ENCODE measurements around the gene ENAM. TPM values are rescaled to one million over a fixed set of nuclear protein-coding genes. Genes with fewer than 3 reads are reported as not detected.

ENAM gene
- total and polyA plus RNA-seq, 2 experiments from 2014 or later: not detected

DNA sequence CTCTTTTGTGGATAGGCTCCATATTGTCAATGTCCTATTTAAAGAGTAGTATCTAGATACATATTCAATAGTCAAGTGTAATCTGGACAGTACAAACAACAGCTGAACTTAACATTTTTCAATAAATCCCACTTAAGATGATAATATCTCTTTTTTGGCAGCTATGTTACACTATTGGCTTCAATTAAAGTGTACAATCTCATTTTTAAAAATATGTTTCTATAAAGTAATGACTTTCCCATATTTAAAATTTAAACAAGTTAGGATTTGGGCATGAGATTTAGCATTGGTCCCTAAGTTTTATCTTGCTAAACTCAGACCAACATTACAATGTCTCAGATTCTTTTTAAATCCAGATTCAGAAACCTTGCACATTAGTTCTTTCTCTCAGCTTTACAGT lies 45.6 kb downstream of the ENAM start:
- Histone ChIP-seq H3K4me2 (no peak overlapping the region), H3K9me2 (ENCODE audit: insufficient read depth) (no peaks in the 10 kb centered on the region), H2AFZ (0 out of 2 replicates have a peak overlapping the region, but pooled peaks have one; percentile 3), H3F3A (replicated peaks; ENCODE audit: low read depth) (no peaks in the 10 kb centered on the region), H3K4me3 (no peak overlapping the region), H3K79me2 (replicated peaks; ENCODE audit: insufficient read depth) (no peaks in the 10 kb centered on the region), H3K27me3 (ENCODE audit: insufficient read depth) (no peaks in the 10 kb centered on the region), H3K36me3 (ENCODE audit: insufficient read depth) (no peaks in the 10 kb centered on the region), H4K20me1 (replicated peaks; ENCODE audit: insufficient read depth) (no peaks in the 10 kb centered on the region), H3K4me1 (ENCODE audit: insufficient read depth) (no peaks in the 10 kb centered on the region), H3K27ac (ENCODE audit: low read depth) (no peak overlapping the region)
- ATAC-seq: no peak
- TF ChIP-seq ETS1 (IDR thresholded peaks at IDR 0.05) (no peak), NANOG (IDR thresholded peaks at IDR 0.05; ENCODE audit: borderline replicate concordance) (no peak), CTCF (conservative IDR thresholded peaks at IDR 0.05; ENCODE audit: low read depth in 2 of 2) (no peak), CREB1 (CRISPR knock-in tag; IDR thresholded peaks at IDR 0.05; ENCODE audit: low read depth) (no peak), EZH2 (IDR thresholded peaks at IDR 0.05; ENCODE audit: low read depth, unreplicated experiment) (no peak), ZNF114 (CRISPR knock-in tag; IDR thresholded peaks at IDR 0.05) (no peak)
- no peak for DNase-seq (ENCODE audit: low spot score)
- no peaks in the 10 kb centered on the region for H3K4me1 Mint-ChIP-seq
- H3K36me3 Mint-ChIP-seq (ENCODE audit: low read depth): no peaks in the 10 kb centered on the region
- no peak overlapping the region for H3K4me3 Mint-ChIP-seq
- no peaks in the 10 kb centered on the region for H3K27me3 Mint-ChIP-seq (ENCODE audit: insufficient read depth, low read depth, poor library complexity)
- H3K9me3 Mint-ChIP-seq: no peaks in the 10 kb centered on the region
- H3K27ac Mint-ChIP-seq: no peak overlapping the region

- Histone ChIP-seq H4K20me1 (replicated peaks; ENCODE audit: insufficient read depth) (no peaks in the 10 kb centered on the region), H3K27ac (ENCODE audit: low read depth) (no peak overlapping the region), H3K27me3 (ENCODE audit: insufficient read depth) (no peaks in the 10 kb centered on the region), H2AFZ (no peak overlapping the region), H3K79me2 (replicated peaks; ENCODE audit: insufficient read depth) (no peaks in the 10 kb centered on the region), H3K4me2 (no peak overlapping the region), H3K4me3 (no peak overlapping the region), H3K36me3 (ENCODE audit: insufficient read depth) (no peaks in the 10 kb centered on the region), H3K4me1 (ENCODE audit: insufficient read depth) (no peaks in the 10 kb centered on the region), H3K9me2 (ENCODE audit: insufficient read depth) (no peaks in the 10 kb centered on the region), H3F3A (replicated peaks; ENCODE audit: low read depth) (no peaks in the 10 kb centered on the region)
- Mint-ChIP-seq H3K4me3 (no peak overlapping the region), H3K27me3 (ENCODE audit: insufficient read depth, low read depth, poor library complexity) (no peaks in the 10 kb centered on the region), H3K4me1 (no peaks in the 10 kb centered on the region), H3K9me3 (no peaks in the 10 kb centered on the region), H3K27ac (no peak overlapping the region), H3K36me3 (ENCODE audit: low read depth) (no peaks in the 10 kb centered on the region)
- ATAC-seq: no peak
- TF ChIP-seq EZH2 (IDR thresholded peaks at IDR 0.05; ENCODE audit: low read depth, unreplicated experiment) (no peak), REST (IDR thresholded peaks at IDR 0.05; ENCODE audit: unreplicated experiment) (no peak), CREB1 (CRISPR knock-in tag; IDR thresholded peaks at IDR 0.05; ENCODE audit: low read depth) (no peak), STAT1 (IDR thresholded peaks at IDR 0.05; ENCODE audit: unreplicated experiment) (no peak)
- no peak for DNase-seq (ENCODE audit: low spot score)
Measured at GRCh38 chr4:70674731-70675130, 46.2 kb downstream of the ENAM start.
